WTC11 (cell line): ENCODE measurements around the gene EEF2. TPM values are rescaled to one million over a fixed set of nuclear protein-coding genes. Genes with fewer than 3 reads are reported as not detected.

Experiments used
- ATAC-seq: fragments of 200-7000 bp; cut with Tn5 transposase; 2 replicates; pipeline ENCODE4 v1.10.0; 2021; ENCODE audit warnings: mild to moderate bottlenecking, moderate library complexity
- CTCF ChIA-PET: fragments of 300-600 bp; sonication (Branson Sonifier 250); formaldehyde crosslinking; loops from one replicate; lab custom pipeline; 2021; ENCODE audit warnings: antibody characterized with exemption; lab: Charles Lee
- POLR2A ChIA-PET: fragments of 350-600 bp; sonication (Branson Sonifier 250); formaldehyde crosslinking; loops from one replicate; lab custom pipeline; 2021; ENCODE audit warnings: antibody characterized with exemption; lab: Charles Lee
- DNase-seq: peaks from one replicate; pipeline ENCODE4 v3.0.0; 2021; ENCODE audit warnings: low spot score
- H3K27ac Mint-ChIP-seq: 2 replicates; pipeline ENCODE4 v1.8.0; 2021; ENCODE audit warnings: mixed read lengths
- H3K27me3 Mint-ChIP-seq: 2 replicates; pipeline ENCODE4 v1.8.0; 2021; ENCODE audit warnings: low read depth, mild to moderate bottlenecking, moderate library complexity, mixed read lengths
- H3K36me3 Mint-ChIP-seq: 2 replicates; pipeline ENCODE4 v1.8.0; 2021; ENCODE audit warnings: mixed read lengths
- H3K4me1 Mint-ChIP-seq: 2 replicates; pipeline ENCODE4 v1.8.0; 2022; ENCODE audit warnings: mixed read lengths
- H3K4me3 Mint-ChIP-seq: 2 replicates; pipeline ENCODE4 v1.8.0; 2021; ENCODE audit warnings: mild to moderate bottlenecking, moderate library complexity, mixed read lengths
- H3K9me3 Mint-ChIP-seq: 2 replicates; pipeline ENCODE4 v1.8.0; 2021; ENCODE audit warnings: mixed read lengths
- ATF2 ChIP-seq: sonication (generic); formaldehyde crosslinking; IDR thresholded peaks from 2 replicates; pipeline ENCODE4 v1.8.1; 2022; ENCODE audit warnings: low read depth, missing genetic modification reagents, borderline replicate concordance
- CDX4 ChIP-seq: fragments of 250-450 bp; sonication (Bioruptor Pico); IDR thresholded peaks from 2 replicates; pipeline ENCODE4 v1.9.0; 2021; ENCODE audit warnings: moderate library complexity, mild to moderate bottlenecking, inconsistent platforms, borderline replicate concordance
- E2F5 ChIP-seq: sonication (generic); formaldehyde crosslinking; IDR thresholded peaks from 2 replicates; pipeline ENCODE4 v1.8.1; 2022; ENCODE audit warnings: mild to moderate bottlenecking, moderate library complexity, missing genetic modification reagents
- ESRRA ChIP-seq: sonication (generic); formaldehyde crosslinking; IDR thresholded peaks from 2 replicates; pipeline ENCODE4 v1.8.1; 2022; ENCODE audit warnings: mild to moderate bottlenecking, missing genetic modification reagents, borderline replicate concordance
- OVOL2 ChIP-seq: fragments of 250-450 bp; sonication (Bioruptor Pico); IDR thresholded peaks from 2 replicates; pipeline ENCODE4 v1.9.0; 2021; ENCODE audit warnings: mild to moderate bottlenecking, borderline replicate concordance
- PREB ChIP-seq: sonication (generic); formaldehyde crosslinking; IDR thresholded peaks from 2 replicates; pipeline ENCODE4 v1.8.1; 2022; ENCODE audit warnings: mild to moderate bottlenecking, missing genetic modification reagents, moderate library complexity, borderline replicate concordance
- PRRX2 ChIP-seq: fragments of 250-450 bp; sonication (Bioruptor Pico); IDR thresholded peaks from 2 replicates; pipeline ENCODE4 v1.8.0; 2021; ENCODE audit warnings: mild to moderate bottlenecking
- SMAD3 ChIP-seq: sonication (generic); formaldehyde crosslinking; IDR thresholded peaks from 2 replicates; pipeline ENCODE4 v1.8.0; 2022; ENCODE audit warnings: missing genetic modification reagents, mild to moderate bottlenecking, borderline replicate concordance
- ZMAT4 ChIP-seq: fragments of 250-450 bp; sonication (Bioruptor Pico); IDR thresholded peaks from 2 replicates; pipeline ENCODE4 v1.9.0; 2021; ENCODE audit warnings: mild to moderate bottlenecking
- ZNF138 ChIP-seq: sonication (generic); formaldehyde crosslinking; conservative IDR thresholded peaks from 2 replicates; pipeline ENCODE4 v1.8.1; 2022; ENCODE audit warnings: mild to moderate bottlenecking, moderate library complexity, missing genetic modification reagents
- ZNF219 ChIP-seq: sonication (generic); formaldehyde crosslinking; IDR thresholded peaks from 2 replicates; pipeline ENCODE4 v1.8.0; 2023; ENCODE audit warnings: missing genetic modification reagents, mild to moderate bottlenecking, borderline replicate concordance
- ZNF281 ChIP-seq: sonication (generic); formaldehyde crosslinking; IDR thresholded peaks from 2 replicates; pipeline ENCODE4 v1.8.0; 2023; ENCODE audit warnings: mild to moderate bottlenecking, missing genetic modification reagents
- total RNA-seq: library from RNA; stranded (reverse); gene quantifications from 3 replicates; pipeline ENCODE4 v1.2.3, GENCODE V29; 2021

The EEF2 gene
- total RNA-seq, 1 experiment from 2014 or later: 3,572 TPM

- CTCF ChIA-PET: no interaction called here
- no peak for ATAC-seq
- Mint-ChIP-seq H3K9me3 (no peaks in the 10 kb centered on the region), H3K36me3 (peaks cover 84% of the 10 kb centered on the region), H3K4me1 (peaks cover 34% of the 10 kb centered on the region), H3K4me3 (no peak overlapping the region)
- no peak for TF ChIP-seq OVOL2
- no peak for TF ChIP-seq ZNF281 (CRISPR knock-in tag)
- TF ChIP-seq E2F5 (CRISPR knock-in tag): no peak
- TF ChIP-seq, all 79 proteins: peak for 0
- no peak for DNase-seq
- Mint-ChIP-seq H3K27me3 (peaks cover 1% of the 10 kb centered on the region; the same call in 1 of the 2 replicates), H3K27ac (peak overlapping the region; percentile 93)
- POLR2A ChIA-PET: interaction anchor here (8.7 kb wide), 1 partner anchor 11 kb away, joined by 142 read pairs; the partner anchor contains the start of gene DAPK3
These were observed 3.9 kb downstream of the EEF2 start for GRCh38 chr19:3981373-3981735.

GRCh38 chr19:3980353-3981251, 4.7 kb downstream of the EEF2 start:
- TF ChIP-seq ESRRA (CRISPR knock-in tag): no peak
- no peak for TF ChIP-seq PREB (CRISPR knock-in tag)
- TF ChIP-seq SMAD3 (CRISPR knock-in tag): 0 out of 2 replicates have a peak, but pooled peaks have one; percentile 38
- no peak for TF ChIP-seq CDX4 (CRISPR knock-in tag)
- no peak for TF ChIP-seq ZNF219 (CRISPR knock-in tag)
- no peak for TF ChIP-seq PRRX2 (CRISPR knock-in tag)
- TF ChIP-seq ATF2 (CRISPR knock-in tag): peak; percentile 31; the same call in 1 of the 2 replicates
- no peak for TF ChIP-seq ZMAT4 (CRISPR knock-in tag)
- TF ChIP-seq ZNF138 (CRISPR knock-in tag): no peak
- ATAC-seq: no peak
- no peak overlapping the region for H3K4me3 Mint-ChIP-seq
- H3K9me3 Mint-ChIP-seq: no peaks in the 10 kb centered on the region
- ChIA-PET POLR2A (interaction anchor here (0.7 to 8.7 kb wide), 2 partner anchors 10 to 47 kb away, joined by 3 to 142 read pairs; partner anchors contain the start of gene DAPK3), CTCF (interaction anchor here (2.2 kb wide), 1 partner anchor 7 kb away, joined by 18 read pairs; no protein-coding TSS in a partner anchor)
- H3K27ac Mint-ChIP-seq: no peak overlapping the region
- no peaks in the 10 kb centered on the region; the same call in 1 of the 2 replicates for H3K27me3 Mint-ChIP-seq
- peaks cover 26% of the 10 kb centered on the region for H3K4me1 Mint-ChIP-seq
- peaks cover 92% of the 10 kb centered on the region for H3K36me3 Mint-ChIP-seq
- DNase-seq: no peak
